ENCODE results near the gene PANX2. TPM values are rescaled to one million over a fixed set of nuclear protein-coding genes. Genes with fewer than 3 reads are reported as not detected.

The PANX2 gene
- total RNA-seq, 3 donors from 2014 or later, result 0.64 to 2.0 (median 1.8) TPM

- no peak overlapping the region for H3K4me3 ChIP-seq
- TF ChIP-seq CTCF (IDR thresholded peaks at IDR 0.05) (no peak), POLR2A (IDR thresholded peaks at IDR 0.05) (no peak), POLR2AphosphoS5 (IDR thresholded peaks at IDR 0.05) (no peak)
- no peaks in the 10 kb centered on the region for H3K27me3 ChIP-seq
- H3K27ac ChIP-seq, result no peak overlapping the region
- intact Hi-C loops (cut with DNase I; ENCODE audit: low total_unique reads), result no loop called here
- no peaks in the 10 kb centered on the region for H3K9me3 ChIP-seq
- no peak for DNase-seq (ENCODE audit: low spot score in 2 of 2)
- H3K4me1 ChIP-seq, result no peaks in the 10 kb centered on the region
- H3K36me3 ChIP-seq, result no peaks in the 10 kb centered on the region
Measured at GRCh38 chr22:50138988-50139387, 31.5 kb upstream of the PANX2 start.

- no peaks in the 10 kb centered on the region for H3K4me1 ChIP-seq
- H3K27ac ChIP-seq, result no peak overlapping the region
- DNase-seq (ENCODE audit: low spot score in 2 of 2), result no peak
- no peak overlapping the region for H3K4me3 ChIP-seq
- H3K9me3 ChIP-seq, result no peaks in the 10 kb centered on the region
- no peaks in the 10 kb centered on the region for H3K36me3 ChIP-seq
- no peaks in the 10 kb centered on the region for H3K27me3 ChIP-seq
- intact Hi-C loops (cut with DNase I; ENCODE audit: low total_unique reads), result no loop called here
- no peak for TF ChIP-seq POLR2AphosphoS5 (IDR thresholded peaks at IDR 0.05)
- TF ChIP-seq CTCF (IDR thresholded peaks at IDR 0.05), result no peak
- TF ChIP-seq POLR2A (IDR thresholded peaks at IDR 0.05), result no peak
Measured at GRCh38 chr22:50139843-50140415, 30.6 kb upstream of the PANX2 start.

GRCh38 chr22:50140615-50141014 is 29.9 kb upstream of the PANX2 start:
- Histone ChIP-seq H3K9me3 (no peaks in the 10 kb centered on the region), H3K36me3 (no peaks in the 10 kb centered on the region), H3K4me1 (no peaks in the 10 kb centered on the region), H3K27me3 (no peaks in the 10 kb centered on the region), H3K4me3 (no peak overlapping the region), H3K27ac (no peak overlapping the region)
- intact Hi-C loops (cut with DNase I; ENCODE audit: low total_unique reads), result no loop called here
- DNase-seq (ENCODE audit: low spot score in 2 of 2), result no peak
- no peak for TF ChIP-seq POLR2AphosphoS5 (IDR thresholded peaks at IDR 0.05)
- TF ChIP-seq POLR2A (IDR thresholded peaks at IDR 0.05), result no peak

GRCh38 chr22:50141462-50141861 is 29.1 kb upstream of the PANX2 start:
- TF ChIP-seq POLR2AphosphoS5 (IDR thresholded peaks at IDR 0.05) (no peak), CTCF (IDR thresholded peaks at IDR 0.05) (no peak), POLR2A (IDR thresholded peaks at IDR 0.05) (no peak)
- no peak overlapping the region for H3K4me3 ChIP-seq
- no peak overlapping the region for H3K27ac ChIP-seq
- no peak for DNase-seq (ENCODE audit: low spot score in 2 of 2)
- no peaks in the 10 kb centered on the region for H3K27me3 ChIP-seq
- H3K4me1 ChIP-seq, result no peaks in the 10 kb centered on the region
- intact Hi-C loops (cut with DNase I; ENCODE audit: low total_unique reads), result no loop called here
- H3K36me3 ChIP-seq, result no peaks in the 10 kb centered on the region
- H3K9me3 ChIP-seq, result no peaks in the 10 kb centered on the region

GRCh38 chr22:50141891-50142363 is 28.6 kb upstream of the PANX2 start:
- Histone ChIP-seq H3K9me3 (no peaks in the 10 kb centered on the region), H3K36me3 (no peaks in the 10 kb centered on the region), H3K4me1 (no peaks in the 10 kb centered on the region), H3K27ac (no peak overlapping the region), H3K4me3 (no peak overlapping the region), H3K27me3 (no peaks in the 10 kb centered on the region)
- intact Hi-C loops (cut with DNase I; ENCODE audit: low total_unique reads), result no loop called here
- DNase-seq (ENCODE audit: low spot score in 2 of 2), result no peak
- TF ChIP-seq POLR2AphosphoS5 (IDR thresholded peaks at IDR 0.05) (no peak), CTCF (IDR thresholded peaks at IDR 0.05) (no peak), POLR2A (IDR thresholded peaks at IDR 0.05) (no peak)

Measured in breast epithelium (tissue), 4 donors.